ENCODE results near the gene GABRG1. TPM values are rescaled to one million over a fixed set of nuclear protein-coding genes. Genes with fewer than 3 reads are reported as not detected.

Gene GABRG1
- total RNA-seq, 4 donors from 2014 or later: under 0.01 to 0.15 (median 0.13) TPM; not detected in 1

DNA sequence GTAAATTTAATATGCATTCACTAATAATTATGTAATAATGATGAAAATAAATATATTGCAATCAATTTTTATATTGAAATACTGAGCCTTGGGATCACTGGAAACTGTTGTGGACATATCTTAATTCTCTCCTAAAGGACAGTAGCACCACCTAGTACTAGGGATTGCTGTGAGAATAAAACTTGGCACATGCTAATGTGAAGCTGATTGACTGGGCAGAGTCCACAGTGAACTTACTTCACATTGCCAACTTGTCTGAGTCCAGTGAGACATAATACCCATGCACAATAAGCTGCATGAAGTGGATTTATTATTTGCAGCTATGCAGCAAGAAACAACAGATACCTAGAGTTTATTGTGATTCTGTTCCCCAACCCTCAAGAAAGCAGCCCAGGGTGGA is 131.1 kb downstream of the GABRG1 start:
- Histone ChIP-seq H3K4me3 (replicated peaks in 1 of 3) (no peak overlapping the region), H3K27ac (no peak overlapping the region), H3K27me3 (no peaks in the 10 kb centered on the region), H3K36me3 (no peaks in the 10 kb centered on the region), H3K9me3 (no peaks in the 10 kb centered on the region), H3K4me1 (no peaks in the 10 kb centered on the region)
- no peak for DNase-seq
- intact Hi-C loops (cut with DNase I): no loop called here
- TF ChIP-seq POLR2A (IDR thresholded peaks at IDR 0.05): no peak
- TF ChIP-seq, protein P1, sequence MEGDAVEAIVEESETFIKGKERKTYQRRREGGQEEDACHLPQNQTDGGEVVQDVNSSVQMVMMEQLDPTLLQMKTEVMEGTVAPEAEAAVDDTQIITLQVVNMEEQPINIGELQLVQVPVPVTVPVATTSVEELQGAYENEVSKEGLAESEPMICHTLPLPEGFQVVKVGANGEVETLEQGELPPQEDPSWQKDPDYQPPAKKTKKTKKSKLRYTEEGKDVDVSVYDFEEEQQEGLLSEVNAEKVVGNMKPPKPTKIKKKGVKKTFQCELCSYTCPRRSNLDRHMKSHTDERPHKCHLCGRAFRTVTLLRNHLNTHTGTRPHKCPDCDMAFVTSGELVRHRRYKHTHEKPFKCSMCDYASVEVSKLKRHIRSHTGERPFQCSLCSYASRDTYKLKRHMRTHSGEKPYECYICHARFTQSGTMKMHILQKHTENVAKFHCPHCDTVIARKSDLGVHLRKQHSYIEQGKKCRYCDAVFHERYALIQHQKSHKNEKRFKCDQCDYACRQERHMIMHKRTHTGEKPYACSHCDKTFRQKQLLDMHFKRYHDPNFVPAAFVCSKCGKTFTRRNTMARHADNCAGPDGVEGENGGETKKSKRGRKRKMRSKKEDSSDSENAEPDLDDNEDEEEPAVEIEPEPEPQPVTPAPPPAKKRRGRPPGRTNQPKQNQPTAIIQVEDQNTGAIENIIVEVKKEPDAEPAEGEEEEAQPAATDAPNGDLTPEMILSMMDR (IDR thresholded peaks at IDR 0.05): no peak

DNA sequence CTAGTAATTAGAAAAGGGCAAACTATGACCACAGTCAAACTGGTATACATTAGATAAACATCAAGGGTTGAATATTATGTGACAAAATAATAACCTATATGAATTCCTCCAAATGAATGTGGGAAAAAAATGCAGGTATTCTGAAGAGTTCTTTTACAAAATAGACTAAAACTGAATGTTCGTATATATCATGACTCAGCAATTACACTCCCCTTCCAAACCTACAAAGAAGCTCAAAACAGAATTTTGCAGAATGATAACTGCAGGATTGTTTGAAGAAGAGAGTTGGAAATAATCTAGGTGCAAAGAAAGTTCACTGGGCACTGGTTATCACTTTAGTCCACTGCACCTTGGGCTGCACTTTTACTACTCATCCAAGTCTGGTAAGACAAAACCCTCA is 134.1 kb downstream of the GABRG1 start:
- TF ChIP-seq POLR2A (IDR thresholded peaks at IDR 0.05): no peak
- TF ChIP-seq, protein P1 (IDR thresholded peaks at IDR 0.05): no peak
- Histone ChIP-seq H3K4me3 (replicated peaks in 1 of 3) (no peak overlapping the region), H3K36me3 (no peaks in the 10 kb centered on the region), H3K9me3 (no peaks in the 10 kb centered on the region), H3K27ac (no peak overlapping the region), H3K27me3 (no peaks in the 10 kb centered on the region), H3K4me1 (no peaks in the 10 kb centered on the region)
- 73 to 78% methylated on average over 1 of the region's 1 CpG for WGBS, 2 donors
- no peak for DNase-seq
- intact Hi-C loops (cut with DNase I): no loop called here

DNA sequence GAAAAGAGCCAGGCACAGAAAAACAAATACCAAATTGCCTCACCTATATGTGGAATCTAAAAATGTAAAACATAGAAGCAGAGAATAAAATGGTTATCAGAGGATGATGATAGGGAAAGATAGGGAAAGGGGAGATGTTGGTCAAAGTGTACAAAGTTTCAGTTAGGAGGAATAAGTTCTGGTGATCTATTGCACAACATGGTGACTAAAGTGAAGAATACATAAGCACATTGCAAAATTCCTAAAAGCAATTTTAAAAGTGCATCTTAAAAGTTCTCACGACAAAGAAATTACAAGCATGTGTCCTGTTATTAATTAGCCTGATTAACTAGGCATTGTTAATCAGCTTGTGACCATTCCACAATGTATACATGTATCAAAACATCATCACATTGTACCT is 136.0 kb downstream of the GABRG1 start:
- TF ChIP-seq, protein P1 (IDR thresholded peaks at IDR 0.05): no peak
- TF ChIP-seq POLR2A (IDR thresholded peaks at IDR 0.05): no peak
- intact Hi-C loops (cut with DNase I): no loop called here
- WGBS, 2 donors: 85 to 90% methylated on average over 1 of the region's 1 CpG

More for the DNA sequence above, 136.0 kb downstream of the GABRG1 start:
- Histone ChIP-seq H3K27ac (no peak overlapping the region), H3K36me3 (no peaks in the 10 kb centered on the region), H3K4me3 (replicated peaks in 1 of 3) (no peak overlapping the region), H3K9me3 (no peaks in the 10 kb centered on the region), H3K27me3 (no peaks in the 10 kb centered on the region), H3K4me1 (no peaks in the 10 kb centered on the region)
- DNase-seq: no peak

Data from thyroid gland (tissue), 4 donors.